Suprapubic skin (tissue), 4 donors: Measurements from ENCODE around the gene CACNA2D3. TPM values are rescaled to one million over a fixed set of nuclear protein-coding genes. Genes with fewer than 3 reads are reported as not detected.

Experiments
- DNase-seq, 2 donors: peaks; one replicate each; pipeline ENCODE4 v3.0.0-alpha.2; 2019; ENCODE audit warnings: low spot score in 2 of 2
- H3K27ac ChIP-seq: fragments of 200-600 bp; sonication (generic); one replicate; pipeline ENCODE4 v1.5.1; 2019
- H3K27me3 ChIP-seq: fragments of 200-600 bp; sonication (generic); one replicate; pipeline ENCODE4 v1.5.1; 2019
- H3K36me3 ChIP-seq: fragments of 200-600 bp; sonication (generic); one replicate; pipeline ENCODE4 v1.5.1; 2019
- H3K4me1 ChIP-seq: fragments of 200-600 bp; sonication (generic); one replicate; pipeline ENCODE4 v1.5.1; 2019
- H3K4me3 ChIP-seq: fragments of 200-600 bp; sonication (generic); one replicate; pipeline ENCODE4 v1.5.1; 2019; ENCODE audit warnings: mild to moderate bottlenecking
- H3K9me3 ChIP-seq: fragments of 200-600 bp; sonication (generic); one replicate; pipeline ENCODE4 v1.5.1; 2019
- CTCF ChIP-seq, 2 donors: fragments of 200-600 bp in 1 of 2; fragments of 450-650 bp in 1 of 2; sonication (generic) in 1 of 2; IDR thresholded peaks; one replicate each; pipeline ENCODE4 v1.5.1; 2016 to 2019; ENCODE audit warnings: antibody characterized with exemption in 2 of 2, mild to moderate bottlenecking in 1 of 2, moderate library complexity in 1 of 2
- EP300 ChIP-seq: sonication (generic); formaldehyde crosslinking; IDR thresholded peaks from one replicate; pipeline ENCODE4 v1.6.1; 2017; ENCODE audit warnings: antibody characterized with exemption
- POLR2A ChIP-seq, 2 donors: fragments of 450-650 bp; IDR thresholded peaks; one replicate each; pipeline ENCODE4 v1.6.1; 2017; ENCODE audit warnings: antibody characterized with exemption in 2 of 2, mild to moderate bottlenecking in 2 of 2, moderate library complexity in 2 of 2
- POLR2AphosphoS5 ChIP-seq, 3 donors: sonication (generic); formaldehyde crosslinking; IDR thresholded peaks; one replicate each; pipeline ENCODE4 v1.6.1; 2017; ENCODE audit warnings: antibody characterized with exemption in 3 of 3
- WGBS: methylation state at CpG from one replicate; pipeline ENCODE4 v1.1.5; 2018; 5-methylcytosine and 5-hydroxymethylcytosine counted together
- total RNA-seq, 4 donors: library from RNA; depleted of rRNA; stranded (reverse); fragments of >200 nt; gene quantifications; one replicate each; pipeline ENCODE4 v1.1.0, GENCODE V29; 2016

CACNA2D3 gene
- total RNA-seq, 4 donors from 2014 or later = 0.42 to 2.8 (median 0.95) TPM

GRCh38 chr3:54731732-54732445, 609.5 kb downstream of the CACNA2D3 start:
- Histone ChIP-seq H3K27ac (peak overlapping the region; percentile 71), H3K4me3 (no peak overlapping the region), H3K27me3 (no peaks in the 10 kb centered on the region), H3K4me1 (peaks cover 11% of the 10 kb centered on the region), H3K9me3 (no peaks in the 10 kb centered on the region), H3K36me3 (no peaks in the 10 kb centered on the region)
- DNase-seq = no peak
- WGBS = 63% methylated on average over 10 of the region's 10 CpGs
- no peak for TF ChIP-seq POLR2AphosphoS5 (IDR thresholded peaks at IDR 0.05)

- Histone ChIP-seq H3K4me1 (peaks cover 12% of the 10 kb centered on the region), H3K27me3 (no peaks in the 10 kb centered on the region), H3K36me3 (no peaks in the 10 kb centered on the region), H3K4me3 (no peak overlapping the region), H3K27ac (no peak overlapping the region), H3K9me3 (no peaks in the 10 kb centered on the region)
- DNase-seq = no peak
- TF ChIP-seq POLR2A (IDR thresholded peaks at IDR 0.05) (no peak), CTCF (IDR thresholded peaks at IDR 0.05) (no peak), POLR2AphosphoS5 (IDR thresholded peaks at IDR 0.05) (no peak), EP300 (no peak)
- WGBS = 61% methylated on average over 11 of the region's 11 CpGs
Observed at GRCh38 chr3:54733106-54734006, 611.0 kb downstream of the CACNA2D3 start.

DNA sequence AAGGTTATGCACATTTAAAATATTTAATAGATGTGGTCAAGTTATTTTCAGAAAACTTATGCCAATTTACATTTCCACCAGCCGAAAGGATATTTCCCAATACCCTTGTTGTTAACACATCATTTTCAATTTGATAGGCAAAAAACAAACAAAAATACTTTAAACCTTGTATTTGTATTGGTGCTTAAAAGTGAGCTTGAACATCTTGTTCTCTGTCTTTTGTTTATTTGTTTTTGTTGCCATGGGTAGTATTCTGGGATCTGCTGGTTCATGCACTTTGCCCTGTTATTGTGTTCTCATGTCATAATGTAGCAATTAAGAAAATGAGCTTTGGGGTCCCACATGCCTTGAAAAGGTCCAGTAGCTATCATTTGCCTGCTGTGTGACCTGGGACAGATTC, 614.1 kb downstream of the CACNA2D3 start:
- WGBS = 34% methylated on average over 1 of the region's 1 CpG
- no peaks in the 10 kb centered on the region for H3K27me3 ChIP-seq
- DNase-seq = no peak

DNA sequence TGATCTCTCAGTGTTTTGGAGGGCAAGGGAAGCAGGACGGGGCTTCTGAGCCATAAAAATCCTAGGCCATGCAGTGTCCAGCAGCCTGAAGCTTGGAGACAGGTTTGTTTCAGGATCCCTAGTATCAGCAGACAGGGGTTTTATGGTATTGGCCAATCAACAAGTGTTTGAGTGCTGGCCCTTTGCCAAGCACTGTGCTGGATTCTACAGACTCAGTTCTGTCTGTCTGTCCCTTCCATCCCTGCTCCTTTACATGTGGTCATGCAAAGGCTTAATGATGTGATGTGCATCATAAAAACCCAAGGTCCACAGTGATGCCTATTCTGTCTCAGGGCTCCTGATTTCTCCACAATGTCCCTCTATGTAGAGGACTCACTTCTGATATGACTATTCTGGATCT, 621.4 kb downstream of the CACNA2D3 start:
- TF ChIP-seq POLR2A (IDR thresholded peaks at IDR 0.05) = no peak
- no peak for TF ChIP-seq EP300
- no peak for TF ChIP-seq CTCF (IDR thresholded peaks at IDR 0.05)
- no peak for TF ChIP-seq POLR2AphosphoS5 (IDR thresholded peaks at IDR 0.05)
- no peak for DNase-seq
- Histone ChIP-seq H3K9me3 (no peaks in the 10 kb centered on the region), H3K4me3 (no peak overlapping the region), H3K27ac (no peak overlapping the region), H3K36me3 (no peaks in the 10 kb centered on the region), H3K4me1 (no peaks in the 10 kb centered on the region), H3K27me3 (no peaks in the 10 kb centered on the region)
- 92% methylated on average over 1 of the region's 1 CpG for WGBS

More for the DNA sequence above, 614.1 kb downstream of the CACNA2D3 start:
- no peak for TF ChIP-seq POLR2A (IDR thresholded peaks at IDR 0.05)
- TF ChIP-seq CTCF (IDR thresholded peaks at IDR 0.05) = no peak
- no peak for TF ChIP-seq EP300
- TF ChIP-seq POLR2AphosphoS5 (IDR thresholded peaks at IDR 0.05) = no peak
- peak overlapping the region; percentile 60 for H3K27ac ChIP-seq
- H3K4me1 ChIP-seq = peaks cover 12% of the 10 kb centered on the region
- H3K36me3 ChIP-seq = no peaks in the 10 kb centered on the region
- no peak overlapping the region for H3K4me3 ChIP-seq
- no peaks in the 10 kb centered on the region for H3K9me3 ChIP-seq

DNA sequence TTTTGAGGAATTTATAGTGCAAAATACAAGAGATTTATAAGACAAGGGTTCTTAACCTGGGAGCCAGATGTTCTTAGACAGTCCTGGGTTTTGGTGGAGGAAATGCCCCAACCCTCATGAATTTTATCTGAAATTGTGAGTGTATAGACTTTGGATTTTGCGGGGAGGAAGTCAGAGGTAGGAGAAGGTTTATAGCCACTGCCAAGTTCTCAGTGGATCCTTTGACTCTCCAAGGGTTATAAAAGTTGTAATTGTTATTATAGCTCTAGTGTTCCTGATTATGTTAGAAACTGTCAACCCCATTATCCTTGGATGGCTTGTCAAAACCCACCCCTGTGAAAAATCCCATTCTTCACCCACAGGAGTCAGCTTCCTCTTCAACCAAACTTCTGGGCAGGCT, 621.9 kb downstream of the CACNA2D3 start:
- no peaks in the 10 kb centered on the region for H3K36me3 ChIP-seq
- no peaks in the 10 kb centered on the region for H3K4me1 ChIP-seq
- H3K9me3 ChIP-seq = no peaks in the 10 kb centered on the region
- no peak overlapping the region for H3K4me3 ChIP-seq
- H3K27me3 ChIP-seq = no peaks in the 10 kb centered on the region
- WGBS = 100% methylated on average over 1 of the region's 1 CpG
- H3K27ac ChIP-seq = no peak overlapping the region
- DNase-seq = no peak
- TF ChIP-seq CTCF (IDR thresholded peaks at IDR 0.05) (no peak), POLR2A (IDR thresholded peaks at IDR 0.05) (no peak), POLR2AphosphoS5 (IDR thresholded peaks at IDR 0.05) (no peak), EP300 (no peak)
